ENCODE results near the gene ANKDD1A.

ANKDD1A gene

DNA sequence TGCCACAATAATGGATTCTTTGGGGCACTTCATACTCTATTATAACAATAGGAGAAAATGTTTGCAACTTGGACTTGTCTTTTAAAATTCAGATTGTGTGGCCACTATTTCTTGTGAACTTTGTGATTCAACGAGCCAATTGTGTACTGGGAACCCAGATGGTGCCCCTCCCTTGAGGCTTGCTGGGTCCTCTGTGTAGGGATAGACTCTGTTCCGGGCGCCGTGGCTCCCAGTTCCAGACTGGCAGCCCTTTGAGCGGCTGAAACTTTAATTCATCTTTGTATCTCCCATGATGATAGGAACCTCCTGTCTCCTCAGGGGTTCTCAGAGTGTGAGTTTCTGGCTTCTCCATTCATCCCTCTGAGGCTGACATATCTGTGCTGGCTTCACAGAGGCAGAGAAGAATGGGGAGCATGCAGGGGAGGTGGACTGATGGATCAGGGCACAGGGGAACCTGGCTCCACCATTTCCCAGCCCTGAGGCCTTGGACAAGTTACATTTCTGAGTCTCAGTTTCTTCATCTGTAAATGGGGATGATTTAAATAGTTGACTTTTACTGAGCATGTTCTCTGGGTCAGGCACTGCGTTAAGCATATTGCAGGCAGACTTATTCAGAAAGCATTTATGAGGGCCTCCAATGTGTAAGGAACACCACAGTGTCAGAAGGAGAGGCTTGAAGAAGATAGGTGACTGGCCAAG, 15.2 kb upstream of the ANKDD1A start:
- DNase-seq: no peak

DNA sequence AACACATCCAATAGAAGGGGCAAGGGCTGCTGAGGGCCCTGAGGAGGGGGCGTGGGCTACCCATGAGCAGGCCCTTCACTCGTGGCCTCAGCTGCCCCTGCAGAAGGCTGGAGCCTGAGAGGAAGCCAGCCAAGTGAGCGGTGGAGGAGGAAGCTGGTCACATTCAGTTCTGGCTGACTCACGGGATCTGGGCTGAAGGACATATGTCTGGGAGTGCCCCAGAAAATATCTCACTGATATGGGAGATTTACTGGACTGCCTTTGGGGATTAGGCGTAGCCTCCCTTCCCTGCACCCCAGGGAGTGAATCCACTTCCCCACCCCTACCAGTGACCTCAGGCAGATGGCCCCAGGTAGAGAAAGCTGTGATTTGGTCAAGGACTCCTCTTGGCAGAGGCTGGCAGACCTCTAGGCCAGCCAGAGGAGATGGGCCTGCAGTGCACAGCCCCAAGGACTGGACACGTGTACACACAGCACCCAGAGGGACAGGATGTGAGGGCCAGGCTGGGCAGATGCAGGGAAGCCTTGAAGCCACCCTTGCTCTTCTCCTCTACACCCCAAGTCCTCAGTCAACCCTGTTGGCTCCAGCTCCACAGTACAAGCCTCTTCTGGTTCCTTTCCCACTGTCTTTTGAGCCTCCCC, 14.2 kb upstream of the ANKDD1A start:
- no peak for DNase-seq

DNA sequence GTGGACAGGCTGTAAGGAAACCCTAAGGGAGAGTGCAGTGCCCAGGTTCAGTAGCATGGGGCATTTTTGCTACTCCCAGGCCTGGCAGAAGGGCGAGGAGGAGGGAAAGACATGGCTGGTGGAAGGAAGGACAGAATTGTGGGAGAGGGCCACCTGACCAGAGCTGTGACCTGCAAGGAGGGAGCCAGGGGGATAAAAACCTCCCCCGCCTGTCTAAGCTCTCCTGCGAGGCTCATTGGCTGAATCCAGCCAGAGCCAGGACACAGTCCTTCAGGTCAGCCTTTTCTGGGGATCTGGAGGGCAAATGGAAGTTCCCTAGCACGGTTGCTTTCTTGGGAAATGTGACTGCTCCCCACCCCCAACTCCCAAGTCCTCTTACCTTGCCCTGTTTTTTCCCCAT, 13.3 kb upstream of the ANKDD1A start:
- DNase-seq: no peak

DNA sequence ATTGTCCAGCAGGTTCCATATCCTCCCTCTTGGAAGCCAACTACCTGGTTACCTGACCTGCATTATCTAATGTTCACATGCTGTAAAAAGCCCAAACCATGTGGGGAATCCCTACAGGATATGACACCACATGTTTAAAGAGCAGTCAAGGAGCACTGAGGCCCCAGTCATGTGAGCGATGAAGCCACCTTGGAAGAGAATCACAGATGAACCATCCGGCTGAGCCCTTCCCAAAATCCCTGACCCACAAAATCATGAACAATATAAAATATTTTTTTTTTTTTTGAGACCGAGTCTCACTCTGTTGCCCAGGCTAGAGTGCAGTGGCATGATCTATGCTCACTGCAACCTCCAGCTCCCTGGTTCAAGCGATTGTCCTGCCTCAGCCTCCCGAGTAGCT, 10.6 kb upstream of the ANKDD1A start:
- DNase-seq: no peak

DNA sequence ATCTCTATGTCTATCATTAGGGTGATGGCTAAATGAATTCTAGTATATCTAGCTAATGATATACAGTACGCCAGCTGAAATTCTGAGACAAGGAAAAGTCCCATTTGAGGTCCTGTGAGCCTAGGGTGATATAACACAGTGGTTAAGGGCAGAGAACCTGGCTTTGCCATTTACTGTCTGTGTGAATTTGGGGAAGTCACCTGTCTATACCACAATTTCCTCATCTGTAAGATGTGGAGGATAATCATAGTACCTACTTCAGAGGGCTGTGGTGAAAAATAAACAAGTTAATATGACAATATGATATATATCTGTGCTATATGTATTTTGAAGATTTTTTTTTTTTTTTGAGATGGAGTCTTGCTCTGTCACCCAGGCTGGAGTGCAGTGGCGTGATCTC, 9.8 kb upstream of the ANKDD1A start:
- no peak for DNase-seq

DNA sequence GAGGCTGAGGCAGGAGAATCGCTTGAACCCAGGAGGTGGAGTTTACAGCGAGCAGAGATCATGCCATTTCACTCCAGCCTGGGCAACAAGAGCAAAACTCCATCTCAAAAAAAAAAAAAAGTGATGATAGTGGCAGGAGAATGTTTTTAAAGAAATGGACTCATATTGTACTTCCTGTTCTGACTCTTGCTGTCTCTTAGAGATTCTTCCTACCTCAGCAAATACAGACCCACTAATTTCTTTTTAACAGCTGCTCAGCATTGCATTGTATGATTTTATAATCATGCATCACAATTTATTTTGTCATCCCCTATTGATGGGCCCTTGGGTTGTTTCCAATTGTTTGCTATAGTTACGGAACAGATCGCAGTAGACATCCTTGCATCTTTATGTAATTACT, 8.8 kb upstream of the ANKDD1A start:
- DNase-seq: no peak

DNA sequence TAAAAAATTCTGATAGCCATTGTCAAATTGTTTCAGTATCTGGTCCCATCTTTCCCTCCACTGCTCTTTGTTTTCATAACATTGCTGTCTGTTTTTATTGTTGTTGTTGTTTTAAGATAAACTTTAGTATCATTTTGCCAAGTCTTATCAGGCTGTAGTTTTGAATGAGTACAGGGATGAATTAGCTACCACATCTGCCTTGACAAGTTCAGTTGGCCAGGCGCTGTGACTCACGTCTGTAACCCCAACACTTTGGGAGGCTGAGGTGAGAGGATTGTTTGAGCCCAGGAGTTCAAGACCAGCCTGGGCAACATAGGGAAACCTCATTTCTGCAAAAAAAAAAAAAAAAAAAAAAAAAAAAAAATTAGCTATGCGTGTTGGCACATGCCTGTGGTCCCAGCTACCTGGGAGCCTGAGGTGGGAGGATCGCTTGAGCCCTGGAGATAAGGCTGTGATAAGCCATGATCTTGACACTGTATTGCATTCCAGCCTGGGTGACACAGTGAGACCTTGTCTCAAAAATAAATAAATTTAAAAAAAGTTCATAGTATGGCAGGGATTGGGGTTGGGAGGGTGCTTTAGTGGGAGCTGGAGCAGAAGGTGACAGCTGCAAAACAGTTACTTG, 8.3 kb upstream of the ANKDD1A start:
- DNase-seq: no peak

DNA sequence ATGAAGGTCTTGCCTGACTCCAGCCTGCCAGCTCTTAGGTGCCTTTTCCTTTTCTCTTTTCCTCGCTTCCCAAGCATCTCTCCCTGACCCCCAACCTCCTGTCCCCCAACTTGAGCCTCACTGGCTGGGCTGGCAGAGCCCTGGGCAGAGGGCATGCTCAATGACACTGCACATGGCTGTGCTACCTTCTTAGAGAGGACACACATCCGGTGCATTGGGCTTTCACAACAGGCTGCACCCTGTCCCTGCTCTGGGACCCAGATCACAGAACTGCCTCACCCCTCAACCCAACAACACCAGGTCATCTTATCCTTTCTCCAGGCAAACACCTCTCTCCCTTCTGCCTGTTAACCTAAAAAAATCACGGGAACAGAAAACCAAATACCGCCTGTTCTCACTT, 7.5 kb upstream of the ANKDD1A start:
- no peak for DNase-seq

DNA sequence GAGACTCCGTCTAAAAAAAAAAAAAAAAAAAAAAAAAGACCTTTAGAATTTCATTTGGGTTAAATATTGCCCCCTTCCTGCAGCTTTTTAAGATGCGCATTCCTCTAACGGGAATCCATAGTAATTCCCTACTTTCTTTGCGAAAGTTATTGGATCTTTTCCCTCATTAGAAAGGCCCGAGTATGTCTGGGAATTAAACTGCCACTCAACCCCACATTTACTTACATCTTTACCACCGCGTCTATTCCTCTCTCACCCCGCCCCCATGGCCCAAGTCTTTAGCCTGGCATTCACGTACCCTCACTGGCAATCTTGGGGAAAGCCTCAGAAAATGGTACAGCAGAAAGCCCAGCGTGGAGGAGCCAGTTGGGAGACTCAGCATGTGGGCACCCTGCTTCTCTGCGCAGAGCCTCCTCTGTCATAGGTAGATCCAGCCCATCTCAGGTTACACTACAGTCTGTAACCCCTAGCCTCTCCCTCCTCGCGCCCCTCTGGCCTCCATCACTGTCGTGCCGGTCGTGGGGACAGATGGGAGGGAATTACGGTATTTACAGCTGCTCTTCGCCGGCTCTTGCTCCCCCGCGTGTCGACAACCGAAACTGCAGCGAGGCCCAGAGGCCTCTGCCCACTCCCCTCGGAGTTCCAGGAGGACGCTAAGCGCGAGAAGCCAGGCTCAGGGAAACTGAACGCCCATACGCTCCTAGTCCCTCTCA, 6.4 kb upstream of the ANKDD1A start:
- no peak for DNase-seq

DNA sequence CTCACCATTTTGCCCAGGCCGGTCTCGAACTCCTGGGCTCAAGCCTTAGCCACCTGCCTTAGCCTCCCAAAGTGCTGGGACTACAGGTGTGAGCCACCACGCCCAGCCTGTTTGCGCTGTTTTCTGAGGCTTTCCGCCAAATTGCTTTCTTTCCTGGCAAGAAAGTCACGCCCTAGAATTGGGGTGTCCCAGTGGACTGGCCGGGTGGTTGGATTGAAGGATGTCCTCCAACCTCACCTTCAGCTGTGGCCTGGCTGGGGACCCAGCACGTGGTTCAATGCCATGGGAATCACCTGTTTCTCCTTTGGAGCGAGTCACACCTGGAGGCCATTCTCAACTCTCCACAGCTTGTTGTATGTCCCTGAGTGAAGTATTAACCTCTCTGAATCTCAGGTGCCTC, 5.8 kb upstream of the ANKDD1A start:
- DNase-seq: no peak

DNA sequence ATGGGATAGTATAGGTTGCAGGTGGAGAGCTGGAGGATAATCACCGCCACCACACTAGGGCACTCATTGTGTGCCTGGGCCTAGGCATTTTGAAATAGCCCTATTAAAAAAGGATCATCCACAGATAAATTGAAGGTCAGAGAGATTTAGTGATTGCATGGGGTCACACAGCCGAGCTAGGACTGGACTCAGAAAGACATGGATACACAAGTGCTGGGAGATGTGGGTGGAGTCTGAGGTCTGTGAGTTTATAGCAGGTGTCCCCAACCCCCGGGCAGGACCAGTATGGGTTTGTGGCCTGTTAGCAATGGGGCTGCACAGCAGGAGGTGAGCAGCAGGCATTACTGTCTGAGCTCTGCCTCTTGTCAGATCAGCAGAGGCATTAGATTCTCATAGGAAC, 5.3 kb upstream of the ANKDD1A start:
- no peak for DNase-seq

DNA sequence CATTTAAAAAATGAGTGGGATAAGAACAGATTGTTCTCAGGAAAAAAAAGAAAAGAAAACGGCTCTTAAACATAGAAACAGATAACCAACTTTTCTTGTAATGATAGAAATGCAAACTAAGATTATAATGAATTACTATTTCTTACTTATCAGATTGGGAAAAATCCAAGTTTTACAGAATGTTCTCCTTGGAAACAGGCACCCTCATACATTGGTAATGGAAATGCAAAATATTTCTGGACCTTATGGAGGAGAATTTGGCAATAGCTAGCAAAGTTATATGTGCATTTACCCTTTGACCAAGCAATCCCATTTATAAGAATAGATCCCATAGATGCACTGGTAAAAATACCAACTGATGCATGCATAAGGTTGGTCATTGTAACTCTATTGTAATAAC, 3.7 kb upstream of the ANKDD1A start:
- no peak for DNase-seq

DNA sequence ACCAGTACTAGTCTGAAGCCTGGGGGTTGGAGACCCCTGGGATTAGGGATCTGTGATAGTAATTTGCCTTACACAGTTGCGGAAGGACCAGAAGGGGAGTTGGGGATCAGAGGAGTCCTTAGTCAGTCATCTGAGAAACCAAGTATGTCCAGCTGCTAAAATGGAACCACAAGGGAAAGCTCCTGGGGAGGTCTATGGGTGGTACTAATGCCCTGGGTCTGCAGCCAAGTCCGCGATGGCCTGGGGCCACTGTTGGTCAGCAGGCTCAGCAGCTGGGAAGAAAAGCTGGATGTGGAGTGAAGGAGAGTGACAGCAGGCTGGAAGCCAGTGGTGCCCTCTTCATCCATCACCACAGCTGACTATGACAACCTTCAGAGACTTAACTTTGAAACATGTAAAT, 2.2 kb upstream of the ANKDD1A start:
- DNase-seq: no peak

DNA sequence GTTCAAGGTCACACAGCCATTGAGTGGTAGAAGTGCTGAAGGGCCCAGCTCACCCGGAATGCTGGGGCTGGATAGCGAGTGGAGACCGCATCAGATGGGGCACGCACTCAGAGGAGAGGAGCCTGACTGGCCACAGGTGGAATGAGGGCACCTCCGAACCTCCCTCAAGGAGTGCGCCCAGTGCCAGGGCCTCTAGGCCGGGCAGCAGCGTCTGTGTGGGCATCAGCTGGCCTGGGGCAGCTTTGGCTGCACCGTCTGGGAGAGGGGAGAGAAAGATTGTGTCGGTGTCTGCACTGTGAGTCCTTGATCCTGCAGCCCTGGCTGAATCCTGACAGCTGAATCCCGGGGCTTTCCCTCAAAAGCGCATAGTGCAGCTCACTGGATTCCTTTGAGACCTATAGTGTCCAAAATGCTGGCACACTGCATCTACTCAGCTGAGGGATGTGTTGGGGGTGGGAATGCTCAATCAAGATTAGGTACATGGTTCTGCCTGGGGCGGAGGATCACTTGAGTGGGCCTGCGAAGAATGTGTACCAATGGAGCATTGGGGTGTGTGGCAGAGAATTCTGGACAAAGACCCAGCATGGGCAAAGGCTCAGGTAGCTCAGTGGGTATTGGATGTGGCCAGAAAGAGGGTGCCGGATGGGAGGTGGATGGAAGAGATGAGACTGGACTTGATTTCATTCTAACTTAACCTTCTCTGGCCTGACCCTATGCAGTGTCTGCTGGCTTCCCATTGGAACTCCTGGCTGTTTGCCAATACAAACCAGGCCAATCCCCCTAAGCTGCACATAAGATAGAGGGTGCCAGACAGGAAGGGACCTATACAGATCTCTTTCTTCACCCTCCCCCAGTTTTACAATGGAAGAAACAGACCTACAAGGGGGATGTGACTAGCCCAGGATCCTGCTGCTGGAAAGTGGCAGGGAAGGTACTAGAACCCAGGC, 950 bp downstream of the ANKDD1A start:
- DNase-seq: no peak

DNA sequence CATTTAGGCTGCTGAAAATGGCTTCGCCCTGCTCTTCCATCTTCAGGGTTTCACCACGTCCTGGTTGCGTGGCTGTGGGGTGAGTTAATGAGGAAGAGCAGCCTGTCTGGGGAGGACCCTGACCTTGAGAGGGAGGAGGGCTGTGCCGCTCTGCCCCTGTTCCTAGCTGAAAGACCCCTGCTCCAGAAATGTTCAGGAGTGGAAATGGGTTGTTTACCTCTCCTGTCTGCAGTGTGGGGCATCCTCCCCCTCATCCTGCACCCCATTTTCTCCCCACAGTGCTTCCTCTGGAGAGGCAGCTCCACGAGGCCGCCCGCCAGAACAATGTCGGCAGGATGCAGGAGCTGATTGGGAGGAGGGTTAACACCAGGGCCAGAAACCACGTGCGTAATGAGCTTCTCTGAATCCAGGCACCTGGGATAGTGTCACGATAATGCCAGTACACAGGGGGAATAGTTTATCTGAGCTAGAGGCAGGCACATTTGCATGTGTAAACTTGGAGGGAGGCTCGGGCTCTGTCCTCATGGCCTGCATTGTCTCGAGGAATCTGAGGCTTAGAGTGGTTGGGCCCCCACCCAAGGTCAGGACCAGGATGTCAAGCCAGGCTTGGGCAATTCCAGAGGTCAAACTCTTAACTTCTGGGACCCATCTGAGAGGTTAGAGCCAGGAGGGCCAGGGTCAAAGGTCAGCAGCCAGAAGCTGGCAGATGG, 4.0 kb downstream of the ANKDD1A start:
- no peak for DNase-seq

DNA sequence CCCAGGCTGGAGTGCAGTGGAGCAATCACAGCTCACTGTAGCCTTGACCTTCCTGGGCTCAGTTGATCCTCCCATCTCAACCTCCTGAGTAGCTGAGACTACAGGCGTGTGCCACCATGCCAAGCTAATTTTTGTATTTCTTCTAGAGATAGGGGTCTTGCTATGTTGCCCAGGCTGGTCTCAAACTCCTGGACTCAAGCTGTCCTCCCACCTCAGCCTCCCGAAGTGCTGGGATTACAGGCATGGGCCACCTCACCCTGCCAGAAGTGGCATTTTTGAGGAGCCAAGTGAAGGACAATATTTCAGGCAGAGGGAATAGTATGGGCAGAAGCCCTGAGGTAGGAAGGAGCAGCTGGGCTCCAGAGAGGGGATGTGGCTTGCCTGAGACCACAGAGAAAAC, 4.7 kb downstream of the ANKDD1A start:
- DNase-seq: no peak

DNA sequence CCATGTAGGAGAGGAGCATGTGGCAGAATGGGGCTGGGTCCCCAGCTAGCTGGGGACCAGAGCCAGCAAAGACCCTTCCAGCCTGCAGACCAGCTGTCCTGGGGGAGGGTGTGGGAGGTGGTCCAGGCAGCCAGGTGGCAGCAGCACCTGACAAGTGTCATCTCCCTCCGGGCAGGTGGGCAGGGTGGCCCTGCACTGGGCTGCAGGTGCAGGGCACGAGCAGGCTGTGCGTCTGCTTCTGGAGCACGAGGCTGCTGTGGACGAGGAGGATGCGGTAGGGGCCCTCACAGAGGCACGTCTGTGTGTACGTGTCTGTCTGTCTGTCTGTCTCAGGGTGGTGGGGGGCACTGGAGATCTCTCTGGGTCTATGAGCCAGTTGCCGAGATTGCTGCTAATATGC, 5.5 kb downstream of the ANKDD1A start:
- no peak for DNase-seq

DNA sequence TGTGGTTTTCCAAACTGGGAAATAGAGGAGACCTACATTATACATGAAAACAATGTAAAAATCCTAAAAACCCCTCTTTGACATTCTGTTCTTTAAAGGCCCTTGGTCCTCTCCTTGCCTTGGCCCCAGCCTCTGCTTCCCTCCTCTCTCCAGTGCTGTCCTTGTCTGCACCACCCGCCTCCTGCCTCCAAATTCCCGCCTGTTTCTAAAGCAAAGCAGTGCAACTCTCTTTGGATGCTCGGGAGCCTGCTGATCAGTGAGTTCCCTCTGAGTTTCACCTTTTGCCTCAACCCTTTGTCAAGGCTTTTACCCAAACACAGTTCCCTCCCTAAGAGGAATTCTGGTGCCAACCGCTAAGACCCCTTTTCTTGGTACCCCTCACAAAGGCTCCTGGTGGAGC, 8.0 kb downstream of the ANKDD1A start:
- no peak for DNase-seq

DNA sequence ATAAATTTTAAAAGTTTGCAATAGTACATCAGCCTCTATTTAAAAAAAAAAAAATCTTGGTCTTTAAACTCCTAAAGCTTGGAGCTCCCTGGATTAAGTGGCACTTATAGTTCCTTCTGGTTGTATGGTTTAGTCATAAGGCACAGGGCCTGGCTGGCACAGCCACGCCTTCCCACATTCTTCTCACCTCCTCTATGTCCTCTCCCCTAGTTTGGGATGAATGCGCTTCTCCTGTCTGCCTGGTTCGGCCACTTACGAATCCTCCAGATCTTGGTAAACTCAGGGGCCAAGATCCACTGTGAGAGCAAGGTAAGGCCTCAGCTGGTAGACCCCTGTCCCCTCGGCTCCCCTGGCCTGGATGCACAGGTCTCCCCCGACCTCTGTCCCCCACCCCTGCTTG, 10.0 kb downstream of the ANKDD1A start:
- no peak for DNase-seq

DNA sequence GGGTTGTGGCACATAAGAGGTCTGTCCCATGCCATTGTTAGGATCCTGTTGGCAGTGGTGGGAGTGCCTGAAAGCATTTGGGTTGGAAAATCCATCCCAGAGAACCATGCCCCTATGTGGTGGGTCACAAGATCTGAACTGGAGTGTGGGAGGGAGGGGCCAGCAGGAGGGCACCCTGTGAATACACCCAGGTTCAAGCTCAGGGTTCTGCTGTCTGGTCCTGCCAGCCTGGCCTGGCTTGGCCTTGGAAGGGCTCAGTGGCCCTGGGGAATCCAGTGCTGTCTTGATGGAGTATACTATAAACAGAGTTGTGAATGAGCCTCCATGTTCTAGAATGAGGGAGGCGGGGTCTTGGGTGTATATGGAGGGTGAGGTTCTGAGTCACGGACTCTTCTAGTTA, 11.8 kb downstream of the ANKDD1A start:
- DNase-seq: no peak

DNA sequence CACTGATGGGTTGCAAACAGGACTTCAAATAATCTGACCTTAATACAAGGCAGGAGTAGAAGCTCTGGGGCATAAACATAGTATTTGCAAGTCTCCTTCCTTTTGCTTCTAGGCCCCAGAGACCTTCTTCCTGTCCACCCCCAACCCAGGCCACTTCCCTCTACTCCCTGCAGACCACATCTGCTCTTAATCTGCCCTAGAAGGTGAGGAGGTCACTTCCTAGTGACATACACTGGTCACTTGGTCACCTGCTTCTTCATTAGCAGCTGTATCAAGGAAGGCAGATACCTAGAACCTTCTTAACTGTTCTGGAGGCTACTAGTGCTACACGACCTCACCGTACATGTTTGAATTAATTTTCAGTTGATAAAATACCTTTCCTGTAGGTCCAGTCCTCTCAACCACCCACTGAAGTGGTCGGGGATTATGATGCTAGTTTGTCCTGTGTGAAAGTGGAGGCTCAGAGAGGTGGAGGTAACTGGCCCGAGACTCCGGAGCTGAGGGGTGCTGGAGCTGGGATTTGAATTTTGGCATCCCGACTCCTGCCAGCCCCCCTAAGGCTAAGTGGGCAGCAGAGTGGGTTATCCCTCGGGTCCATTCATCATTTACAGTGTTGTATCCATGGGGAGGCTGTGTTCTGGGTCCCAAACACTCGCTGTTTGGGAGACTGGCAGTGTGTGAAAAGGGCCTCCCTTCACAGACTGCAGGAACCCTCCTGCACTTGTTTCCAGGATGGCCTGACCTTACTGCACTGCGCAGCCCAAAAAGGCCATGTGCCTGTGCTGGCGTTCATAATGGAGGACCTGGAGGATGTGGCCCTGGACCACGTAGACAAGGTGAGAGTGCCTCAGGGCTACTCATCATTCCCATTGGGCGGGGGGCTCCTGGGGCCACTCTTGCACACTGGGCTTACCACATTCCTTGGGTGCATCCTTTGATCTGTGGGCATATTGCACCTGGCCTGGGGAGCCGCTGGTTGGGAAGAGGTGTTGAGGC, 13.9 kb downstream of the ANKDD1A start:
- no peak for DNase-seq

Data from NCI-H2081 (cell line).